HEK293 (cell line): ENCODE results near the gene DUSP2.
A peak's percentile ranks its signal among the peaks of the same experiment; 100 is the strongest.

ENCODE experiments used
- CTCF ChIA-PET: fragments of 350-600 bp; formaldehyde crosslinking; extraction: SDS; loops from one replicate; lab custom pipeline; 2021; ENCODE audit warnings: antibody characterized with exemption; lab: Yijun Ruan, JAX
- POLR2A ChIA-PET: fragments of 300-600 bp; formaldehyde crosslinking; extraction: SDS; loops from one replicate; lab custom pipeline; 2020; ENCODE audit warnings: antibody characterized with exemption, inconsistent platforms; lab: Yijun Ruan, JAX
- H3K27ac ChIP-seq: fragments of 200-500 bp; sonication (Bioruptor generic); 2 replicates; pipeline ENCODE4 v1.5.1; 2014; ENCODE audit warnings: low read depth, low read length, control low read depth, inconsistent platforms; ENCODE audit errors: extremely low read depth
- H3K36me3 ChIP-seq, 2 experiments: fragments of 200-500 bp in 1 of 2; sonication (Bioruptor generic) in 1 of 2; 1 replicate in 1 of 2; 2 replicates in 1 of 2; pipeline ENCODE4 v1.5.1; 2014 to 2017; ENCODE audit warnings: inconsistent platforms in 2 of 2, low read length in 2 of 2; ENCODE audit not compliant: control insufficient read depth in 2 of 2, insufficient read depth in 1 of 2
- H3K4me1 ChIP-seq: fragments of 200-500 bp; sonication (Bioruptor generic); 2 replicates; pipeline ENCODE4 v1.5.1; 2014; ENCODE audit warnings: mild to moderate bottlenecking, low read length, inconsistent platforms; ENCODE audit not compliant: control insufficient read depth, insufficient read depth
- H3K4me3 ChIP-seq: 2 replicates; pipeline ENCODE4 v1.5.1; 2011; ENCODE audit warnings: low read depth, mild to moderate bottlenecking, control low read depth, low read length, moderate library complexity
- H3K9me3 ChIP-seq: fragments of 200-500 bp; sonication (Bioruptor generic); 2 replicates; pipeline ENCODE4 v1.5.1; 2014; ENCODE audit warnings: low read depth, low read length, inconsistent platforms; ENCODE audit not compliant: control insufficient read depth, insufficient read depth
- BCL11B ChIP-seq: fragments of 450-650 bp; formaldehyde crosslinking; IDR thresholded peaks from 2 replicates; pipeline ENCODE4 v1.5.1; 2016; ENCODE audit warnings: low read depth, missing biosample characterization, missing genetic modification characterization
- GLI2 ChIP-seq: fragments of 450-650 bp; formaldehyde crosslinking; IDR thresholded peaks from 2 replicates; pipeline ENCODE4; 2017; ENCODE audit warnings: missing biosample characterization, missing genetic modification characterization, low read depth, borderline replicate concordance
- GLIS2 ChIP-seq: fragments of 450-650 bp; formaldehyde crosslinking; IDR thresholded peaks from 2 replicates; pipeline ENCODE4 v1.5.1; 2016; ENCODE audit warnings: missing biosample characterization, missing genetic modification characterization
- HOXD13 ChIP-seq: sonication (generic); formaldehyde crosslinking; IDR thresholded peaks from 2 replicates; pipeline ENCODE4 v1.8.0; 2022; ENCODE audit warnings: missing genetic modification reagents, borderline replicate concordance
- MEIS1 ChIP-seq: sonication (generic); formaldehyde crosslinking; IDR thresholded peaks from 2 replicates; pipeline ENCODE4 v1.8.1; 2022; ENCODE audit warnings: missing genetic modification reagents, mild to moderate bottlenecking, borderline replicate concordance
- MYNN ChIP-seq: fragments of 450-650 bp; formaldehyde crosslinking; IDR thresholded peaks from 2 replicates; pipeline ENCODE4 v1.5.1; 2016; ENCODE audit warnings: missing biosample characterization, missing genetic modification characterization, borderline replicate concordance
- RBAK ChIP-seq: fragments of 450-650 bp; formaldehyde crosslinking; IDR thresholded peaks from 2 replicates; pipeline ENCODE4 v1.5.1; 2016; ENCODE audit warnings: missing biosample characterization, missing genetic modification characterization
- SCRT2 ChIP-seq: fragments of 450-650 bp; formaldehyde crosslinking; IDR thresholded peaks from 2 replicates; pipeline ENCODE4 v1.5.1; 2016; ENCODE audit warnings: missing biosample characterization, missing genetic modification characterization
- ZEB2 ChIP-seq: fragments of 450-650 bp; formaldehyde crosslinking; IDR thresholded peaks from 2 replicates; pipeline ENCODE4 v1.5.1; 2016; ENCODE audit warnings: missing biosample characterization, missing genetic modification characterization
- ZFP3 ChIP-seq: fragments of 450-650 bp; formaldehyde crosslinking; IDR thresholded peaks from 2 replicates; pipeline ENCODE4 v1.5.1; 2016; ENCODE audit warnings: low read depth, missing biosample characterization, missing genetic modification characterization
- ZFP41 ChIP-seq: fragments of 450-650 bp; formaldehyde crosslinking; IDR thresholded peaks from 2 replicates; pipeline ENCODE4 v1.5.1; 2016; ENCODE audit warnings: missing biosample characterization, missing genetic modification characterization, borderline replicate concordance
- ZNF114 ChIP-seq: fragments of 450-650 bp; formaldehyde crosslinking; IDR thresholded peaks from 2 replicates; pipeline ENCODE4 v1.5.0; 2017; ENCODE audit warnings: missing biosample characterization, missing genetic modification characterization
- ZNF184 ChIP-seq: fragments of 450-650 bp; IDR thresholded peaks from 2 replicates; pipeline ENCODE4 v1.5.1; 2018; ENCODE audit warnings: missing biosample characterization, mild to moderate bottlenecking, missing genetic modification characterization
- ZNF2 ChIP-seq: fragments of 450-650 bp; formaldehyde crosslinking; IDR thresholded peaks from 2 replicates; pipeline ENCODE4 v1.5.1; 2016; ENCODE audit warnings: missing biosample characterization, missing genetic modification characterization
- ZNF202 ChIP-seq: fragments of 450-650 bp; formaldehyde crosslinking; IDR thresholded peaks from 2 replicates; pipeline ENCODE4 v1.5.1; 2016; ENCODE audit warnings: missing biosample characterization, missing genetic modification characterization, borderline replicate concordance
- ZNF324 ChIP-seq: fragments of 450-650 bp; formaldehyde crosslinking; IDR thresholded peaks from 2 replicates; pipeline ENCODE4 v1.5.1; 2016; ENCODE audit warnings: missing biosample characterization, missing genetic modification characterization
- ZNF335 ChIP-seq: fragments of 450-650 bp; formaldehyde crosslinking; conservative IDR thresholded peaks from 2 replicates; pipeline ENCODE4 v1.5.1; 2016; ENCODE audit warnings: missing biosample characterization, missing genetic modification characterization
- ZNF366 ChIP-seq: fragments of 450-650 bp; formaldehyde crosslinking; conservative IDR thresholded peaks from 2 replicates; pipeline ENCODE4 v1.5.1; 2016; ENCODE audit warnings: missing biosample characterization, missing genetic modification characterization
- ZNF404 ChIP-seq: fragments of 450-650 bp; formaldehyde crosslinking; IDR thresholded peaks from 2 replicates; pipeline ENCODE4 v1.5.1; 2017; ENCODE audit warnings: missing biosample characterization, missing genetic modification characterization
- ZNF548 ChIP-seq: fragments of 450-650 bp; formaldehyde crosslinking; IDR thresholded peaks from 2 replicates; pipeline ENCODE4 v1.5.1; 2016; ENCODE audit warnings: missing biosample characterization, missing genetic modification characterization
- ZNF623 ChIP-seq: fragments of 450-650 bp; formaldehyde crosslinking; IDR thresholded peaks from 2 replicates; pipeline ENCODE4 v1.5.1; 2016; ENCODE audit warnings: missing biosample characterization, missing genetic modification characterization
- ZNF670 ChIP-seq: fragments of 450-650 bp; formaldehyde crosslinking; IDR thresholded peaks from 2 replicates; pipeline ENCODE4 v1.5.1; 2016; ENCODE audit warnings: missing biosample characterization, missing genetic modification characterization, low read depth
- ZSCAN16 ChIP-seq: fragments of 450-650 bp; formaldehyde crosslinking; IDR thresholded peaks from 2 replicates; pipeline ENCODE4 v1.5.1; 2016; ENCODE audit warnings: missing biosample characterization, missing genetic modification characterization
- TF ChIP-seq, protein P1 (sequence below): fragments of 450-650 bp; formaldehyde crosslinking; IDR thresholded peaks from 2 replicates; pipeline ENCODE4 v1.5.1; 2016; ENCODE audit warnings: missing biosample characterization, missing genetic modification characterization
- TF ChIP-seq, protein P2 (sequence below): fragments of 450-650 bp; formaldehyde crosslinking; IDR thresholded peaks from 2 replicates; pipeline ENCODE4 v1.5.1; 2016; ENCODE audit warnings: missing biosample characterization, missing genetic modification characterization
- TF ChIP-seq, protein P3 (sequence below): fragments of 450-650 bp; formaldehyde crosslinking; IDR thresholded peaks from 2 replicates; pipeline ENCODE4 v1.5.1; 2016; ENCODE audit warnings: missing biosample characterization, missing genetic modification characterization

DUSP2 gene, protein sequence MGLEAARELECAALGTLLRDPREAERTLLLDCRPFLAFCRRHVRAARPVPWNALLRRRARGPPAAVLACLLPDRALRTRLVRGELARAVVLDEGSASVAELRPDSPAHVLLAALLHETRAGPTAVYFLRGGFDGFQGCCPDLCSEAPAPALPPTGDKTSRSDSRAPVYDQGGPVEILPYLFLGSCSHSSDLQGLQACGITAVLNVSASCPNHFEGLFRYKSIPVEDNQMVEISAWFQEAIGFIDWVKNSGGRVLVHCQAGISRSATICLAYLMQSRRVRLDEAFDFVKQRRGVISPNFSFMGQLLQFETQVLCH

DNA sequence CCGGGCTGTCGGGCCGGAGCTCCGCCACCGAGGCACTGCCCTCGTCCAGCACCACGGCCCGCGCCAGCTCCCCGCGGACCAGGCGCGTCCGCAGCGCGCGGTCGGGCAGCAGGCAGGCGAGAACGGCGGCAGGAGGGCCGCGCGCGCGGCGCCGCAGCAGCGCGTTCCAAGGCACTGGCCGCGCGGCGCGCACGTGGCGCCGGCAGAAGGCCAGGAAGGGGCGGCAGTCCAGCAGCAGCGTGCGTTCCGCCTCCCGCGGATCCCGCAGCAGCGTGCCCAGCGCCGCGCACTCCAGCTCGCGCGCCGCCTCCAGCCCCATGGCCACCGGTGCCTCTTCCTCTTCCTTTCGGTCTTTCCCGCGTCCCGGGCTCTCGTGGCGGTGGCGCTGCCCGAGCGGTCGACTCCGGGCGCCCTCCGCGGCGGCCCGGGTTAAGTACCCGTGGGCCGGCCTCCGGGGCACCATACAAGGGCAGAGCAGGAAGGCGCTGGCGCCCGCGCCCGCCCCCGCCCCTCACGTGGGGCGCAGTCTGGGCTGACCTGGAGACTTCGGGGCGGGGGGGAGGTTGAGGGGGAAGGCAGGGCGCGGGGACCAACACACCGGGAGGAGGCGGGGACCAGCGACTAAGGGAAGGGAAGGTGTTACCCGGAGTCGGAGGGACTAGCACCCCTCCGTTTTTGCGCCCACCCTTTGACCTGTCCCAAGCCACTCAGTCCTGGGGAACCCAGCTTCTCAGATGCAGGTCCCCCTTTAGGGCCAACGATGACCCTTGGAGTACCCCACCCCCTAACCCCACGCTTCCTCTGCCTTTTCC is at the start of gene DUSP2:
DUSP2 (minus strand) TSS at position 405 of the 812 bp plus-strand sequence; CDS start at position 319, 86 bp downstream.
- TF ChIP-seq, protein P1, sequence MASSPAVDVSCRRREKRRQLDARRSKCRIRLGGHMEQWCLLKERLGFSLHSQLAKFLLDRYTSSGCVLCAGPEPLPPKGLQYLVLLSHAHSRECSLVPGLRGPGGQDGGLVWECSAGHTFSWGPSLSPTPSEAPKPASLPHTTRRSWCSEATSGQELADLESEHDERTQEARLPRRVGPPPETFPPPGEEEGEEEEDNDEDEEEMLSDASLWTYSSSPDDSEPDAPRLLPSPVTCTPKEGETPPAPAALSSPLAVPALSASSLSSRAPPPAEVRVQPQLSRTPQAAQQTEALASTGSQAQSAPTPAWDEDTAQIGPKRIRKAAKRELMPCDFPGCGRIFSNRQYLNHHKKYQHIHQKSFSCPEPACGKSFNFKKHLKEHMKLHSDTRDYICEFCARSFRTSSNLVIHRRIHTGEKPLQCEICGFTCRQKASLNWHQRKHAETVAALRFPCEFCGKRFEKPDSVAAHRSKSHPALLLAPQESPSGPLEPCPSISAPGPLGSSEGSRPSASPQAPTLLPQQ, result no peak
- TF ChIP-seq ZNF366 (tag by site-specific recombination) (no peak), BCL11B (tag by site-specific recombination) (no peak), ZNF548 (tag by site-specific recombination) (no peak), ZSCAN16 (tag by site-specific recombination) (no peak), MYNN (tag by site-specific recombination) (no peak), ZNF2 (tag by site-specific recombination) (no peak), ZEB2 (tag by site-specific recombination) (no peak), ZFP41 (tag by site-specific recombination) (no peak), ZNF114 (no peak), RBAK (tag by site-specific recombination) (no peak), ZNF623 (tag by site-specific recombination) (no peak), ZNF324 (tag by site-specific recombination) (no peak)
- TF ChIP-seq, protein P2, sequence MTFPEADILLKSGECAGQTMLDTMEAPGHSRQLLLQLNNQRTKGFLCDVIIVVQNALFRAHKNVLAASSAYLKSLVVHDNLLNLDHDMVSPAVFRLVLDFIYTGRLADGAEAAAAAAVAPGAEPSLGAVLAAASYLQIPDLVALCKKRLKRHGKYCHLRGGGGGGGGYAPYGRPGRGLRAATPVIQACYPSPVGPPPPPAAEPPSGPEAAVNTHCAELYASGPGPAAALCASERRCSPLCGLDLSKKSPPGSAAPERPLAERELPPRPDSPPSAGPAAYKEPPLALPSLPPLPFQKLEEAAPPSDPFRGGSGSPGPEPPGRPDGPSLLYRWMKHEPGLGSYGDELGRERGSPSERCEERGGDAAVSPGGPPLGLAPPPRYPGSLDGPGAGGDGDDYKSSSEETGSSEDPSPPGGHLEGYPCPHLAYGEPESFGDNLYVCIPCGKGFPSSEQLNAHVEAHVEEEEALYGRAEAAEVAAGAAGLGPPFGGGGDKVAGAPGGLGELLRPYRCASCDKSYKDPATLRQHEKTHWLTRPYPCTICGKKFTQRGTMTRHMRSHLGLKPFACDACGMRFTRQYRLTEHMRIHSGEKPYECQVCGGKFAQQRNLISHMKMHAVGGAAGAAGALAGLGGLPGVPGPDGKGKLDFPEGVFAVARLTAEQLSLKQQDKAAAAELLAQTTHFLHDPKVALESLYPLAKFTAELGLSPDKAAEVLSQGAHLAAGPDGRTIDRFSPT (tag by site-specific recombination), result no peak
- POLR2A ChIA-PET, result no interaction called here
- peaks cover 9% of the 10 kb centered on the region; the same call in 1 of the 2 replicates for H3K4me1 ChIP-seq
- H3K9me3 ChIP-seq, result no peaks in the 10 kb centered on the region
- no peak within 1 kb of the TSS; the same call in 1 of the 2 replicates for H3K27ac ChIP-seq
- CTCF ChIA-PET, result interaction anchor here (2.7 to 10.0 kb wide), 2 partner anchors 9 to 30 kb away, joined by 7 to 142 read pairs; no protein-coding TSS in a partner anchor
- no peaks in the 10 kb centered on the region for H3K36me3 ChIP-seq
- H3K4me3 ChIP-seq, result peak within 1 kb of the TSS; percentile 21

DNA sequence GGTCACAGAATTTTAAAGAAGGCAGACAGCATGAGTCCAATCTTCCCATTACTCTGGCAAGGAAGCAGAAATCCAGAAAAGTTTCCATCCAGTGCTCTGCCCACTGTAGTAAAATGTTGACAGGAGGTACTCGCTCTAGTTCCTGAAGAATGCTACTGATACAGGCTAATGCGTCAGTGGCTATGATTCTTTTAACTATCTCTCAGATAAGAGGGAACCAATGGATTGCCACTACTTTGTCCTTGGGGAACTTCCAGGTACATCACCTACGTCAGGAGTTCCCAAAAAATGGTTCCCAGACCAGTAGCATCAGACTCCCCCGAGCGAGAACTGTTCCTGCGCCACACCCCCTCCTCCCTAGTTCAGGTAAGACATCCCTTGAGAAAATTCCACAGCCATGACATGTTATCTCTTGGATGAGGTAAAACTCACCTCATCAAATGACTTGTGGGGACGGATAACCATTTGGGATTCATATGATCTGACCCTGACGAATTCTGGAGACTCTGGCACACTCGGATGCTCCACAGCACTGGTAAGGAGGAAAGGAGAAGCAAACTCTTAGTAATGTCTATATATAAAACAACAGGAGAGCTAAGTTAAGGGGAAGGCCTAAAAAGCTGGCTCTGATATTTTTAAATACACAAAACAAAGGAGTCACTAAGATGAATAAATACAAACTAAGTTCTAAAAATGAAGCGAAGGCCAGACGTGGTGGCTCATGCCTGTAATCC is 46.9 kb upstream of the DUSP2 start:
- Histone ChIP-seq H3K27ac (no peak overlapping the region), H3K9me3 (no peaks in the 10 kb centered on the region), H3K4me1 (no peaks in the 10 kb centered on the region), H3K36me3 (peaks cover 68 to 79% of the 10 kb centered on the region in 2 experiments), H3K4me3 (no peak overlapping the region)
- TF ChIP-seq ZNF670 (tag by site-specific recombination), result no peak
- TF ChIP-seq SCRT2 (tag by site-specific recombination), result no peak
- TF ChIP-seq ZNF184 (tag by site-specific recombination), result no peak
- TF ChIP-seq ZNF335, result no peak
- no peak for TF ChIP-seq ZNF404 (tag by site-specific recombination)
- no peak for TF ChIP-seq GLIS2 (tag by site-specific recombination)
- TF ChIP-seq, protein P3, sequence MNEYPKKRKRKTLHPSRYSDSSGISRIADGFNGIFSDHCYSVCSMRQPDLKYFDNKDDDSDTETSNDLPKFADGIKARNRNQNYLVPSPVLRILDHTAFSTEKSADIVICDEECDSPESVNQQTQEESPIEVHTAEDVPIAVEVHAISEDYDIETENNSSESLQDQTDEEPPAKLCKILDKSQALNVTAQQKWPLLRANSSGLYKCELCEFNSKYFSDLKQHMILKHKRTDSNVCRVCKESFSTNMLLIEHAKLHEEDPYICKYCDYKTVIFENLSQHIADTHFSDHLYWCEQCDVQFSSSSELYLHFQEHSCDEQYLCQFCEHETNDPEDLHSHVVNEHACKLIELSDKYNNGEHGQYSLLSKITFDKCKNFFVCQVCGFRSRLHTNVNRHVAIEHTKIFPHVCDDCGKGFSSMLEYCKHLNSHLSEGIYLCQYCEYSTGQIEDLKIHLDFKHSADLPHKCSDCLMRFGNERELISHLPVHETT, result no peak
- no peak for TF ChIP-seq RBAK (tag by site-specific recombination)
- no peak for TF ChIP-seq GLI2 (tag by site-specific recombination)
- no peak for TF ChIP-seq ZNF202 (tag by site-specific recombination)
- no peak for TF ChIP-seq ZFP3 (tag by site-specific recombination)
- no peak for TF ChIP-seq HOXD13 (CRISPR knock-in tag)
- TF ChIP-seq, protein P2 (tag by site-specific recombination), result no peak
- TF ChIP-seq MEIS1 (CRISPR knock-in tag), result no peak
- ChIA-PET POLR2A (no interaction called here), CTCF (no interaction called here)
